Neural cell (in vitro differentiated cells): Measurements from ENCODE around the gene BRSK2.

Experiments used
- CTCF ChIP-seq: fragments of 450-650 bp; IDR thresholded peaks from 2 replicates; pipeline ENCODE4 v1.5.1; 2014; ENCODE audit warnings: antibody characterized with exemption, mild to moderate bottlenecking, moderate library complexity; ENCODE audit not compliant: poor library complexity, severe bottlenecking
- EP300 ChIP-seq: fragments of 450-650 bp; conservative IDR thresholded peaks from 2 replicates; pipeline ENCODE4 v1.6.1; 2014; ENCODE audit warnings: antibody characterized with exemption, mild to moderate bottlenecking, moderate library complexity; ENCODE audit not compliant: poor library complexity, severe bottlenecking
- EZH2 ChIP-seq: fragments of 200-600, 300-800 bp; shearing (Covaris generic), sonication (generic); IDR thresholded peaks from 2 replicates; pipeline ENCODE4 v1.6.1; 2014; ENCODE audit warnings: antibody characterized with exemption, low read length, borderline replicate concordance, mild to moderate bottlenecking; ENCODE audit not compliant: insufficient read depth, poor library complexity, severe bottlenecking
- MXI1 ChIP-seq: fragments of 450-650 bp; conservative IDR thresholded peaks from 2 replicates; pipeline ENCODE4 v1.6.1; 2014; ENCODE audit warnings: antibody characterized with exemption, mild to moderate bottlenecking; ENCODE audit not compliant: poor library complexity, severe bottlenecking
- POLR2AphosphoS5 ChIP-seq: IDR thresholded peaks from 2 replicates; pipeline ENCODE4 v1.6.1; 2012
- RAD21 ChIP-seq: fragments of 450-650 bp; conservative IDR thresholded peaks from 2 replicates; pipeline ENCODE4 v1.6.1; 2014; ENCODE audit warnings: antibody characterized with exemption, mild to moderate bottlenecking, moderate library complexity
- REST ChIP-seq: IDR thresholded peaks from 2 replicates; pipeline ENCODE4 v1.6.1; 2012; ENCODE audit warnings: borderline replicate concordance
- TAF1 ChIP-seq: IDR thresholded peaks from 2 replicates; pipeline ENCODE4 v1.6.1; 2012; ENCODE audit warnings: low read depth

GRCh38 chr11:1471736-1472135 lies 82.0 kb downstream of the BRSK2 start:
- TF ChIP-seq CTCF (no peak), POLR2AphosphoS5 (no peak), EZH2 (no peak), EP300 (no peak), REST (no peak), RAD21 (no peak), MXI1 (no peak), TAF1 (no peak)
